ENCODE data around the gene ASPG. TPM values are rescaled to one million over a fixed set of nuclear protein-coding genes. Genes with fewer than 3 reads are reported as not detected.

ASPG gene
- total RNA-seq, 3 donors from 2014 or later = 0.19 TPM; not detected in 2

DNA sequence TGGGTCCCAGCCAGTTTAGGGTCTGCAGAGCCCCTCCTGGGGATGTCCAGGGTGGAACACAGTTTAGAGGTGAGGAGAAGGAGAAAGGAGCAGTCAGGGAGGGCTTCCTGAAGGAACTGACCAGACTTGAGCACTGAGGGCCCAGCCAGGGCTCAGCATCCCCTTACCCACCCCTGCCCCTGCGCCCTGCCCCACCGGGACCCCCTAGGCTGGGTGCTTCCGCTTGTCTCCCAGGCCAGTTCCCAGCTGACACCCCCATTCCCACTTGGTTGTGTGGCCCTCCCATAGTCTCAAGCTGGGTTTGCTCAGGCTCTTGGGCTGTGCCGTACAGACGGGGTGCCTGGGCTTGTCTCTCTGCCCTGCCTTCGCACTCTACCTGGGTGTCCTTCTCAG, 26.6 kb downstream of the ASPG start:
- ATAC-seq = no peak
- H3K4me3 Mint-ChIP-seq = no peak overlapping the region
- no peaks in the 10 kb centered on the region for H3K4me1 Mint-ChIP-seq (ENCODE audit: low read depth)
- no peaks in the 10 kb centered on the region for H3K36me3 Mint-ChIP-seq (ENCODE audit: insufficient read depth)
- no peaks in the 10 kb centered on the region for H3K9me3 Mint-ChIP-seq
- H3K27me3 Mint-ChIP-seq (ENCODE audit: low read depth) = peaks cover 12% of the 10 kb centered on the region
- DNase-seq = no peak

DNA sequence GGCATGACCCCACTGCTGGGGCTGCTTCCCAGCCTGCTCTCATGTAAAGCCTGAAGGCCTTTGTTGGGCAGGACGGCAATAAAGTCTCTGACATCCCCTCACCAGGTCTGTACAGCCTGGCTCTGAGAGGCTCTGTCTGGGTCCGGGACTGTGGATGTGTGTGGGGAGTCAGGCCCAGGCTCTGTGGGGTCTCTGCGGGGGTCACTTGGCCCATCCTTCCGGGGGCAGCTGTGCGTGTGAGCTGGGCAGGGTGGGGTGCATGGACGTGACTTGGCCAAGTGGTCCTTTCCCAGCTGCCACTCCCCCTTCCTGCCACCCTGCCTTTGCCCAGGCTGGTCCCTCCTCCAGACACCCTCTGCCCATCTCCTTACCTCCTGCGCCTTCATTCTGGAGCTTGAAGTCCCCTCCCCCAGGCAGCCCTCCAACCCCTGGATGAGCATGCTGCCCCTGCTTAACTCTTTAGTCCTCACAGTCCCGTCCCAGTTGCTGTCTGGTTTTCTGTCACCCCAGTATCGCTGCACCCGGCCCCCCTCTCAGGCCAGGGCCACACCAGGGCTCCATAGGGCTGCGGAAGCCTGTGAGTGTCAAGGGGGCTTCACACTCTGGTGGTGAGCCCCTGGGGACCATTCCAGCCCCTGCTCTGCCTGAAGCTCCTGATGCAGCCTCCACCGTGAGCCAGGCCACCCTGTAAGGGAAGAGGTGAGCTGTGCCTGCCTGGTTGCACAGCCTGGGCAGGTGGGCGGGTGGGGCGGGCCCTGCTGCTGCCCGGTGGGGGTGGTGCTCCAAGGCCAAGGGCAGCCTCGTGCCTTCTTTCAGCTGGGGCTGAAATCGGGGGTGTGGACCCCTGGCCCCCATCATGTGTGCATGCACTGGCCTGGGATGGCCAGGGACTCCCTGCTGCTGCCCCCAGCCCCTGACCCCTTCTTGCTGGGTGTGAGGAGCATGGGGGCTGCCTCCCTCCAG, 27.4 kb downstream of the ASPG start:
- no peak overlapping the region for H3K4me3 Mint-ChIP-seq
- H3K4me1 Mint-ChIP-seq (ENCODE audit: low read depth) = no peaks in the 10 kb centered on the region
- peaks cover 14% of the 10 kb centered on the region for H3K27me3 Mint-ChIP-seq (ENCODE audit: low read depth)
- DNase-seq (no peak), ATAC-seq (no peak)
- no peaks in the 10 kb centered on the region for H3K36me3 Mint-ChIP-seq (ENCODE audit: insufficient read depth)
- no peaks in the 10 kb centered on the region for H3K9me3 Mint-ChIP-seq

DNA sequence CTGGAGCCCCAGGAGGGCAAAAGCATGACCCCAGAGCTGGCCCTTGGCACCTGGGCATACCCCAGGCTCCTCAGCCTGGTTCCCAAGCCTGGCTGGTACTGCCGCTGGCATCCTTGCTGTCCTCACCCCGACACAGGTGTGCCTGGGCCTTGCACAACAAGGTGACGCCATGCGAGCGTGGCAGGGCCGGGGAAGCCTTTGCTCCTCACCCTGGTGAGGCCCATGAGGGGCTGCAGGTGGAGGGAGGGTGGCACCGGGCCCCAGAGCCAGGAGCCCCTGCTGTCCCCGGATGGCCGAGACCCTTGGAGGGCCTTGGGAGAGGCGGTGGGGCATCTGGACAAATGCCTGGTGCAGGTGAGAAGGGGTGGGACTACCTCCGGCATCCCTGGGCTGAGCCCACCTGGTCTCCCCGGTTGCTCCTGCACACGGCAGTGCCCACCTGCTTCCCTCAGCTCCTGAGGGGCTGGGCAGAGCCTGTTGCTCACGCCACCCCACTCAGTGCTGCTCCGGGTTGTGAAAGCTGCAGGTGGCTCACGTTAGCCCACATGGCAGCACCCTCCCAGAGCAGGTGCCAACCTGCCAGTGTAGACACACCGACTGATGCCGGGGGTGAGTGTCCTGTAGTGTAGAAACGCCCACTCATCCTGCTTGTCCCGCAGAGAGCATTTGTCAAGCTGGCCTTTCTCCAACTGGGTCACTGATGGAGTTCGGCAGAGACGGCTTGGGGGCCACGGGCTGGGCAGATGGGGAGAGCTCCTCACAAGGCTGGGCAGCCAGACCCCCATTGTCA, 28.3 kb downstream of the ASPG start:
- no peak for ATAC-seq
- H3K4me3 Mint-ChIP-seq = no peak overlapping the region
- no peak for DNase-seq
- no peaks in the 10 kb centered on the region for H3K9me3 Mint-ChIP-seq
- H3K36me3 Mint-ChIP-seq (ENCODE audit: insufficient read depth) = no peaks in the 10 kb centered on the region
- no peaks in the 10 kb centered on the region for H3K4me1 Mint-ChIP-seq (ENCODE audit: low read depth)
- peaks cover 24% of the 10 kb centered on the region for H3K27me3 Mint-ChIP-seq (ENCODE audit: low read depth)

DNA sequence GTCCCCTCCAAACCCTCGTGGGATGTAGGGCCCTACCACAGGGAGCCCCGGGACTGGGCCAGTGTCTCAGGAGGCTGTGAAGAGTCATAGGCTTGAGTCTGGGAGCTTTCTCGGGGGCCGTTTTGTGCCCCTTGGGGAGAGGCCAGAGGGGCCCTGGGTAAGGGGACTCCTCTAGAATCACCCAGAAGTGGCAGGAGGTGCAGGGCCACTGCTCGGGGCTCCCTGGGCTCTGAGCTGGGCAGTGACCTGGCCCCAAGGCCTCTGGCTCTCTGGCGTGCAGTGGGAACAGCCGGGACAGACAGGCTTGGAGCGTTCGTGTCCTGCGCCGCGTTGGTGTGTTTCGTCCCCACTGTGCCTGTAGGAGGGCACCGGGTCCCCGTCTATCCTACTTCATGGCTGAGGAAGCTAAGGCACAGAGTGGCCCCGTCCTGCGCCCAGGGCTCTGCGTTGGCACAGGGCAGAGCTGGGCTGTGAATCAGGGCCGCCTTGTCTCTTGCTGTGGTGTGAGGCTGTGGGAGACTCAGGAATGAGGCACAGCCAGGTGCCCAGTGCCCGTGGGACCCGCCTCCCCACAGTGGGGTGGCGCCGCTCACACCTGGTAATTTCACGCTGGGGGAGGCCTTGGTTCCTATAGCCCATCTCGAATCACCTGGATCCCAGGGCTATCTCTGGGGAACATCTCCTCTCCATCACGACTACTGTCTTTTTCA, 29.1 kb downstream of the ASPG start:
- DNase-seq = no peak
- no peaks in the 10 kb centered on the region for H3K36me3 Mint-ChIP-seq (ENCODE audit: insufficient read depth)
- no peak for ATAC-seq
- no peaks in the 10 kb centered on the region for H3K4me1 Mint-ChIP-seq (ENCODE audit: low read depth)
- H3K27me3 Mint-ChIP-seq (ENCODE audit: low read depth) = peaks cover 31% of the 10 kb centered on the region
- H3K4me3 Mint-ChIP-seq = no peak overlapping the region
- H3K9me3 Mint-ChIP-seq = no peaks in the 10 kb centered on the region

DNA sequence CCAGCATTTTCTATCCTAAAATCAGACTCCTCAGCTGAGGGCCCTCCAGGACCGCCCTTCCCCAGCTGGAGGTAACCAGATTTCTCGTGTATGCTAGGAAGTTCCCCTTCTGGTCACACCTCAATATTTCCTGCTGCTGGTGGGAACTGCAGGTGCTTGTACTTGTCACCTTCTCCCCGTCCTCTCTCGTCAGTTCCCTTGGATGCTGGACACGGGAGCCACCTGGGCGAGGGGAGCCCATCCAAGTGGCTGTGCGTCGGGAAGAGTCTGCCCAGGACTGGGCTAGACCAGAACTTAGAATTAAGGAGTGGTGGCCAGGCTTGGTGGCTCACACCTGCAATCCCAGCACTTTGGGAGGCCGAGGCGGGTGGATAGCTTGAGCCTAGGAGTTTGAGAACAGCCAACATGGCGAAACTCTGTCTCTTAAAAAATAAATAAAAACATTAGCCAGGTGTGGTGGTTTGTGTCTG, 29.7 kb downstream of the ASPG start:
- no peaks in the 10 kb centered on the region for H3K9me3 Mint-ChIP-seq
- H3K27me3 Mint-ChIP-seq (ENCODE audit: low read depth) = peaks cover 36% of the 10 kb centered on the region
- ATAC-seq = no peak
- H3K4me1 Mint-ChIP-seq (ENCODE audit: low read depth) = no peaks in the 10 kb centered on the region
- H3K36me3 Mint-ChIP-seq (ENCODE audit: insufficient read depth) = no peaks in the 10 kb centered on the region
- no peak overlapping the region for H3K4me3 Mint-ChIP-seq
- DNase-seq = no peak

DNA sequence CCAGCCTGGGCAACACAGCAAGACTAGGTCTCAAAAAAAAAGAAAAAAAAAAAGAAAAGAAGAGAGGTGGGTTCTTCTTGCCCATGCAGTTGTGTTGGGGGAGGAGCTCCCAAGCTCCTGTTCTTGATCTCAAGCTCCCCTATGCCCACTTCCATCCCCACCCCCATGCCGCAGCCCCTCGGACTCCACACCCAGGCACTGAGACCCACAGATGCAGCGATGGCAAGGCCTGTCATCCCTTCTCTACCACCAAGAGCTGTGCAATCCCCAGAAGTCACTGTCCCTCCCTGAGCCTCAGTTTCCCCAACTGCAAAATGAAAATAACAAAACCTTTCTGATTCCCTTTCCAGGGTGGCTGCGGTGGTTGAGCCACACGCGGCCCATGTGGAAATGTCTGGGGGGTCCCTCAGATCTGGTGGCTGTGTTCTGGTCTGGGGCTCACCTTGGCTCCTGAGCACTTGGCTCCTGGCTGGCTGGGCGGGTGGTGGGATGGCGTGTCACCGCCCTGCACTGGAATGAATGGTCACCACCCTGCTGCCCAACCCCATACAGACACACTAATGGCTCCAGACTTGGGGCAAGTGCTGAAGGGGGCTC, 30.3 kb downstream of the ASPG start:
- H3K36me3 Mint-ChIP-seq (ENCODE audit: insufficient read depth) = no peaks in the 10 kb centered on the region
- no peaks in the 10 kb centered on the region for H3K4me1 Mint-ChIP-seq (ENCODE audit: low read depth)
- H3K9me3 Mint-ChIP-seq = no peaks in the 10 kb centered on the region
- ATAC-seq (no peak), DNase-seq (no peak)
- H3K4me3 Mint-ChIP-seq = peak overlapping the region; percentile 26
- H3K27me3 Mint-ChIP-seq (ENCODE audit: low read depth) = peaks cover 41% of the 10 kb centered on the region

DNA sequence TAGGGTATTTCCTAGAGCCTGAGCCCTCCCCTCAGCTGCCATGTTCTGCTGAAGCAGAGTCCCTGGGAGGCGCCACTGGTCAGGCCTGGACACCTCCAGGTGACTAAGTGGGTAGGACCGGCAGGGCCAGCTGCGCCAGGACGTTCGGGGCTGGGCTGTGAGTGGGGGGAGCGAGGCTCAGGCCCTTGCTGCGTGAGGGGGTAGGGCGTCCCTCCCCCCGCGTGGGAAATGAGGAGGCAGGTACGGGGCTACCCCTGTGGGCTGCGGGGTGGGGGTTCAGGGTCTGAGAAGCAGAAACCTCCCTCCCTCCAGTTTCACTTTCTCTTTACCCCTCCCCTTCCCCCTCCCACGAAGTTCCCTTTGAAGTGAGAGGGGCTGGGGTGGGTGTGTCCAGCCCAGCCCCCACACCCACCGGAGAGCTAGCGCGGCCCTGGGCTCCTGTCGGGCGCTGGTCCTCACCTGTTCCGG, 30.8 kb downstream of the ASPG start:
- no peak for DNase-seq
- Mint-ChIP-seq H3K27me3 (ENCODE audit: low read depth) (peaks cover 47% of the 10 kb centered on the region), H3K36me3 (ENCODE audit: insufficient read depth) (no peaks in the 10 kb centered on the region), H3K4me1 (ENCODE audit: low read depth) (no peaks in the 10 kb centered on the region), H3K9me3 (no peaks in the 10 kb centered on the region), H3K4me3 (peak overlapping the region; percentile 26)
- peak in 1 of 2 donors; percentile 4 for ATAC-seq

DNA sequence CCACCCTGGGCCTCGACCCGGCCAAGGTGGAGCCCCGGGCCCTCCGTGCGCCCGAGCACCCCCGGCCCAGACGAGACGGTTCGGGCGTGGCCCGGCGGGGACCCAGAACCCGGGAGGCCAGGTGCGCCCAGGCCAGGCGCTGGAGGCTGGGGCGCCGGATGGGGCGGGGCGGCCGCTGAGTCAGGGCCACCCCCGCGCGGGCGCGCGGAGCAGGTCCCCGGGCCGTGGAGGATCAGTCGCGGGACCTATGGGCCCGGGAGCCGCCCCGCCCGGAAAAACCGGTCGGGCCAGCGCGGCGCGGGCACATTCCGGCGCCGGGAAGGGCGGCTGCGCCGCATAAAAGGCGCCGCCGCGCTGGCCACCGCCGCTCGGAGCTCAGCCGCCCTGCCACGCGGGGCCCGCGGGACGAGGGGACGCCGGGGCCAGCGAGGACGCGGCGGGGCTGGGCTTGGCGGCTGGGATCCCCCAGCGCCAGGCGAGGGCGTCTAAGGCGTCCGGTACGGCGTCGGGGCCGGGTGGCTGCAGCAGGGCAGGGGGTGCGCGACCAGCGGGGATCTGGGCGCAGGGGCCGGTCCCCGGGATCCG, 31.3 kb downstream of the ASPG start:
- DNase-seq = peak; percentile 6
- no peaks in the 10 kb centered on the region for H3K4me1 Mint-ChIP-seq (ENCODE audit: low read depth)
- ATAC-seq = peak; percentile 63 to 76
- peaks cover 47% of the 10 kb centered on the region for H3K27me3 Mint-ChIP-seq (ENCODE audit: low read depth)
- H3K4me3 Mint-ChIP-seq = no peak overlapping the region
- H3K9me3 Mint-ChIP-seq = no peaks in the 10 kb centered on the region
- H3K36me3 Mint-ChIP-seq (ENCODE audit: insufficient read depth) = no peaks in the 10 kb centered on the region

DNA sequence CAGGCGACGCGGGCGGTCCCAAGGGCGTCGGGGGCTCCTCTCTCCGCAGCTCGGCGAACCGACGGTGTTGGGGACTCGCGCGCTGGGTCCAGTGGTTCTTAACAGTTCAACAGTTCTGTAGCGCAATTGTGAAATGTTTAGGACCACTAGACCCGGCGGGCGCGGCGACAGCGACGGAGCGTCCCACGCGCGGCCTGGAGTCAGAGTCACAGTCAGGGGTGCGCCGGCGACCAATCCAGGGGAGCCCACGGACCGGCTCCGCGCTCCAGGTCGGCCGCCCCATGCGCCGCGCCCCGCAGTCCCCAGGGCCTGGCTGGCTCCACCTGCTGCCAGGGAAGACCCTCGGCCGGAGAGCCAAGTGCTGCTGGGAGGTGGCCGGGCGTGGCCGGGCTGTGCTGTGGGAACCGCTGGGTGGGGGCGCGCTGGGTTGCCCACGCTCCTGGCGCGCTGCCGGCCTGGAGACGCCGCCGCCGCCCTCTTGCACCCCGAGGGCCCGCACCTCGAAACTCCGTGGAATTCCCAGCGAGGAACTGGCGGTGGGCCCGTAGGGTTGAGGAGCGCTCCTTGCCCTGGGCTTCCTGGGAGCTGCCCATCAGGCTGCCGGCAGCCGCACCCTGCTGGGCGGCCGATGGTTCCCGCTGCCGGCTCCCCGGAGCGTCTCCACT, 32.0 kb downstream of the ASPG start:
- Mint-ChIP-seq H3K4me1 (ENCODE audit: low read depth) (no peaks in the 10 kb centered on the region), H3K36me3 (ENCODE audit: insufficient read depth) (no peaks in the 10 kb centered on the region), H3K9me3 (no peaks in the 10 kb centered on the region), H3K27me3 (ENCODE audit: low read depth) (peaks cover 47% of the 10 kb centered on the region), H3K4me3 (peak overlapping the region; percentile 38)
- no peak for ATAC-seq
- no peak for DNase-seq

DNA sequence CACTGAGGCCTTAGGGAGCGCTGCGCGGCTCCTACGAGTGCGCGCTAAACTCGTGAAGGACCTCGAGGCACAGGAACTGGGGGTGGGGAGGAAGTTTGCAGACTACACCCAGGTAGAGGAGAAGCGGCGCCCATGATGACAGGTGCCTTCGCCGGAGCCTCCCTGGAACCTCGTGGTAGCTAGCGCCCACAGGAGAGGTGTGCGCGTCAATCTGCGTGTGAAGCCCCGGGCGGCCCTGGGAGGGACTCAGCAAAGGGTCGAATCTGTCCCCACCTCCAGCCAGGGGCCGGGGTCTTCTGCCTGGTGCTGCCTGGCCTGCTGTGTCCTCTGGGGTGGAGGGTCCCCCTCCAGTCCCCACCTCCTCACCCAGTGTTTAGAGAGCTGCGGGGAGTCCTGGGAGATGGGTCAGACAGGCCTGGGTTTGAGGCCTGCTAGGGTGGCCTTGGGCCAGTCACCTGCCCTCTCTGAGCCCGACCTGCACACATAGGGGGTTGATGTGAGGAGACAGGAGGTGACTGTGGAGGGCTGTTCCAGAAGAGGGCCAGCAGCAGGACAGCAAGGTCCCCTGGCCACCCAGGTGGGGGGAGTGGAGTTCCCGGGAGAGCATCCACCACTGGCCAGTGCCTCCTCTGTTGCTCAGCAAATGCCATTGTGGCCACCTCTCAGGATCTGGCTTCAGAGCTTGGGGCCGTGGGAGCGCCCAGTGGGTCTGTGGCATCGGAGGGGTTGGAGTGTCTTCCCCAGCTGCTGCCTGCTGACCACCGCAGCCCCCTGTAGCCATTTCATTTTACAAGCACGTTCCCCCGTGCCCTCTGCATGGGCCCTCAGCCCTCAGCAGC, 32.7 kb downstream of the ASPG start:
- DNase-seq = no peak
- H3K9me3 Mint-ChIP-seq = no peaks in the 10 kb centered on the region
- H3K36me3 Mint-ChIP-seq (ENCODE audit: insufficient read depth) = no peaks in the 10 kb centered on the region
- peaks cover 47% of the 10 kb centered on the region for H3K27me3 Mint-ChIP-seq (ENCODE audit: low read depth)
- H3K4me1 Mint-ChIP-seq (ENCODE audit: low read depth) = no peaks in the 10 kb centered on the region
- ATAC-seq = no peak
- no peak overlapping the region for H3K4me3 Mint-ChIP-seq

DNA sequence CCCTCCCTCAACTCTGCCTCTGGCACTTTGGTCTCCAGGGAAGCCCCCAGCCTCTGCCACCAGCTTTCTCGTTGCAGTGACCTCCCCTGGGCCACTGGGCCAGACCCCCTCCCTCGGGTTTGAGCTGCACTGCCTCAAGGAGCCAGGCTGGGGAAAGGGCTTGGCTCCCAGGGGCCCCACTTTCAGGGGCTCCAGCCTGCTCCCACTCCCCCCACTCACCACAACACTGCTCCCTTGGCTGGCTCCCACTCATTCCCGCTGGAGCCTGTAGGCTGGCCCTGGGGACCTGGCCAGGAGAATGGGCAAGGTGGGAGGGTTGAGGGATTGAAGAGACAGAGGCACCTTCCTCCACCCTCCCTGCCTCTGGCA, 33.6 kb downstream of the ASPG start:
- Mint-ChIP-seq H3K4me1 (ENCODE audit: low read depth) (no peaks in the 10 kb centered on the region), H3K9me3 (peaks cover 5% of the 10 kb centered on the region), H3K27me3 (ENCODE audit: low read depth) (peaks cover 48% of the 10 kb centered on the region), H3K36me3 (ENCODE audit: insufficient read depth) (no peaks in the 10 kb centered on the region), H3K4me3 (no peak overlapping the region)
- ATAC-seq (no peak), DNase-seq (no peak)

DNA sequence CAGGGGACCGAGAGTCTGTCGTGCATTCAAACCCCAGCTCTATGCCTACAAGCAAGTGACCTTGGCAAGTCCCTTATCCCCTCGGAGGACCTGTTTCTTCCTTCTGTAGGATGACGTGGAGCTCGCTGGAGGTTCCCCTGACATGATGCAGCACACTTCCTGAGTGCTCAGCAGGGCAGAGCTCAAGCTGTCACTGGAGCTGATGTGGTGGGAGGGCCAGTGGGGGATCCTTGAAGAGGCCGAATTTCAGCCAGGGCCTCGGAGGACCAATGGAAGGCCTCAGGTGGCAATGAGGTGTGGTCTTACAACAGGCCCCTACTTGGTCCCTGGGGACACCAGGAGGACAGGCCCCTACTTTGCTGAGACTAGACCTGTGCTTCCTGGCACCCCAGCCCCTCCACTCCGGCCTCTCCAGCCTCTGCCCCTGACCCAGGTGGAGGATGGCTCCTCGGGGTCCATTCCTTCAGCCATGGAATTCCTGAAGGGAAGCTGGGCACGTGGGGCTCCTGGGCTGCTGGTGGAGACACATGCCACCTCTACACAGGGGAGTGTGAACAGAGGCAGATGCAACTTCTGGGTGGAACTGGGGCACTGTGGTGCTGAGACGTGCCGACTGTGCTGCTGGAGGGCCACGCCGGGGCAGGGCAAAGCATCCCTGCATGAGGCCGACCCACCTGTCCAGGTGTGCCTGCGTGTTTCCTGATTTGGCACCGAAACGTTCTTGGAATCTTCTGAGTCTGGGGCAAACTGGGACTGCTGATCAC, 34.2 kb downstream of the ASPG start:
- DNase-seq = no peak
- Mint-ChIP-seq H3K36me3 (ENCODE audit: insufficient read depth) (no peaks in the 10 kb centered on the region), H3K9me3 (peaks cover 7% of the 10 kb centered on the region), H3K4me3 (no peak overlapping the region), H3K27me3 (ENCODE audit: low read depth) (peaks cover 48% of the 10 kb centered on the region), H3K4me1 (ENCODE audit: low read depth) (no peaks in the 10 kb centered on the region)
- ATAC-seq = no peak

Measured in activated T-cell treated with anti-CD3 and anti-CD28 coated beads, Interleukin-2, amount 50 U/mL, for 4 hours (primary cell).